Neural progenitor cell (in vitro differentiated cells): ENCODE measurements around the gene AGK. TPM values are rescaled to one million over a fixed set of nuclear protein-coding genes. Genes with fewer than 3 reads are reported as not detected.
"Not testable (repeated sequence)": the region's sequence is repeated elsewhere in the genome, so short reads cannot be mapped to it uniquely, and the experiment has no call there.

ENCODE experiments used
- DNase-seq: peaks from one replicate; pipeline ENCODE4 v3.0.0-alpha.2; 2016; ENCODE audit warnings: low spot score
- H2AFZ ChIP-seq: fragments of 200-600 bp; sonication (generic); replicated peaks from 2 replicates; pipeline ENCODE4 v1.6.1; 2016; ENCODE audit warnings: antibody characterized with exemption
- H3F3A ChIP-seq: fragments of 200-600 bp; sonication (generic); 2 replicates; pipeline ENCODE4 v1.6.1; 2016; ENCODE audit warnings: antibody characterized with exemption, low read depth
- H3K27ac ChIP-seq: fragments of 200-600 bp; sonication (generic); 2 replicates; pipeline ENCODE4 v1.5.1; 2016; ENCODE audit warnings: mild to moderate bottlenecking
- H3K27me3 ChIP-seq: fragments of 200-600 bp; sonication (generic); 2 replicates; pipeline ENCODE4 v1.6.1; 2016; ENCODE audit warnings: mild to moderate bottlenecking, moderate library complexity
- H3K36me3 ChIP-seq: fragments of 200-600 bp; sonication (generic); 2 replicates; pipeline ENCODE4 v1.5.1; 2016
- H3K4me1 ChIP-seq: fragments of 200-600 bp; sonication (generic); 2 replicates; pipeline ENCODE4 v1.6.1; 2016; ENCODE audit warnings: mixed run types
- H3K4me2 ChIP-seq: fragments of 200-600 bp; sonication (generic); 2 replicates; pipeline ENCODE4 v1.6.1; 2016
- H3K4me3 ChIP-seq: fragments of 200-600 bp; sonication (generic); 2 replicates; pipeline ENCODE4 v1.5.1; 2016
- H3K79me2 ChIP-seq: fragments of 200-600 bp; sonication (generic); 2 replicates; pipeline ENCODE4 v1.6.1; 2016; ENCODE audit warnings: low read depth
- H3K9ac ChIP-seq: fragments of 200-600 bp; sonication (generic); 2 replicates; pipeline ENCODE4 v1.6.1; 2016
- H3K9me3 ChIP-seq: fragments of 200-600 bp; sonication (generic); 2 replicates; pipeline ENCODE4 v1.5.1; 2016; ENCODE audit warnings: low read depth
- H4K20me1 ChIP-seq: fragments of 200-600 bp; sonication (generic); 2 replicates; pipeline ENCODE4 v1.6.1; 2016; ENCODE audit warnings: low read depth
- H3K27ac Mint-ChIP-seq: 3 replicates; pipeline ENCODE4 v1.8.0; 2021; ENCODE audit warnings: mixed read lengths
- H3K27me3 Mint-ChIP-seq: 2 replicates; pipeline ENCODE4 v1.8.0; 2022; ENCODE audit warnings: low read depth, mild to moderate bottlenecking, inconsistent platforms, moderate library complexity, mixed read lengths; ENCODE audit not compliant: insufficient read depth
- H3K36me3 Mint-ChIP-seq: 3 replicates; pipeline ENCODE4 v1.8.0; 2021; ENCODE audit warnings: mixed read lengths
- H3K4me1 Mint-ChIP-seq: 3 replicates; pipeline ENCODE4 v1.8.0; 2021; ENCODE audit warnings: mixed read lengths
- H3K4me3 Mint-ChIP-seq: 3 replicates; pipeline ENCODE4 v1.8.0; 2021; ENCODE audit warnings: mild to moderate bottlenecking, moderate library complexity, mixed read lengths
- H3K9me3 Mint-ChIP-seq: 3 replicates; pipeline ENCODE4 v1.8.0; 2020; ENCODE audit warnings: mixed read lengths
- EZH2 ChIP-seq: fragments of 200-600 bp; sonication (generic); IDR thresholded peaks from 2 replicates; pipeline ENCODE4 v1.6.1; 2017; ENCODE audit warnings: antibody characterized with exemption, mild to moderate bottlenecking, moderate library complexity
- EZH2phosphoT487 ChIP-seq: fragments of 200-600 bp; sonication (generic); IDR thresholded peaks from 2 replicates; pipeline ENCODE4 v1.6.1; 2017; ENCODE audit warnings: antibody characterized with exemption
- total RNA-seq: library from RNA; depleted of rRNA; stranded (reverse); fragments of >200 nt; gene quantifications from 2 replicates; pipeline ENCODE4 v1.2.3, GENCODE V29; 2015; ENCODE audit warnings: low replicate concordance
- TF ChIP-seq, protein P1 (sequence below): fragments of 200-600 bp; sonication (generic); IDR thresholded peaks from 2 replicates; pipeline ENCODE4 v1.5.1; 2017; ENCODE audit warnings: antibody characterized with exemption, mild to moderate bottlenecking

The AGK gene
- total RNA-seq, 1 donor from 2014 or later: 42.6 TPM

DNA sequence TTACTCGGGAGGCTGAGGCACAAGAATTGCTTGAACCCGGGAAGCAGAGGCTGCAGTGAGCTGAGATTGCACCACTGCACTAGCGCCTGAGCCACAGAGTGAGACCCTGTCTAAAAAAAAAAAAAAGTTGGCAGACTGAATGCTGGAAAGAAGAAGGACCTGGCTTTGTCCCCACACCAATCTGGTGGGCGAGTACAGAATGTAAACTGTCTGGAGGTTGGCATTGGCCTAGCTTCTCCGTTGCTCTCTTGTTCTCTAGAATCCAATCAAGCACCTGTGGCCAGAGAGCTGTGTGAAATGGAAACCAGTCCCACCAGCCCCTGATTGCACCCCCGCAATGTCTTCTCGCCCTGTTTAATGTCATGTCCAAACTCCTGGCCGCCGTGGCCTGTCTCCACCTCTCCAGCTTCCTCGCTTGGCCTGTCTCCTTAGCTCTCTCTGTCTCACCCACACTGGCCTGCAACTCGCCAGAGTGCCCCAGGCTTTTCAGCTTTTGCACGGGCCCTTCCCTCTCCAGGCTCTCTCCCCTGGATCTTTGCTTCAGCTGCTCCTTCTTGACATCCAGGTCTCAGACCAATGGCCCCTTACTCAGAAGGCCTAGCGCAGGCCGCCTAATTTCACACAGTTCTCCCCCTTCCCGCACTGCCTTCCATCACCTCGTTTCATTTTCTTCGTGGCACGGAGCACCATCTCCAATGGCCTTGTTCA lies 670 bp upstream of the AGK start:
- H4K20me1 ChIP-seq: peaks cover 4% of the 10 kb centered on the region
- no peak overlapping the region for H3K27ac ChIP-seq
- H3K4me2 ChIP-seq: peak overlapping the region; percentile 85
- H3K36me3 Mint-ChIP-seq: peaks cover 2% of the 10 kb centered on the region
- no peaks in the 10 kb centered on the region for H3K36me3 ChIP-seq
- no peaks in the 10 kb centered on the region for H3K9me3 Mint-ChIP-seq
- peak; percentile 26 for DNase-seq
- peaks cover 25% of the 10 kb centered on the region for H3K4me1 Mint-ChIP-seq
- H3K27me3 ChIP-seq: no peaks in the 10 kb centered on the region
- H3K9ac ChIP-seq: peak overlapping the region; percentile 83
- peak overlapping the region; percentile 54 for H3K27ac Mint-ChIP-seq
- peaks cover 9% of the 10 kb centered on the region for H3K4me1 ChIP-seq
- H3K79me2 ChIP-seq: peaks cover 22% of the 10 kb centered on the region
- TF ChIP-seq, protein P1, sequence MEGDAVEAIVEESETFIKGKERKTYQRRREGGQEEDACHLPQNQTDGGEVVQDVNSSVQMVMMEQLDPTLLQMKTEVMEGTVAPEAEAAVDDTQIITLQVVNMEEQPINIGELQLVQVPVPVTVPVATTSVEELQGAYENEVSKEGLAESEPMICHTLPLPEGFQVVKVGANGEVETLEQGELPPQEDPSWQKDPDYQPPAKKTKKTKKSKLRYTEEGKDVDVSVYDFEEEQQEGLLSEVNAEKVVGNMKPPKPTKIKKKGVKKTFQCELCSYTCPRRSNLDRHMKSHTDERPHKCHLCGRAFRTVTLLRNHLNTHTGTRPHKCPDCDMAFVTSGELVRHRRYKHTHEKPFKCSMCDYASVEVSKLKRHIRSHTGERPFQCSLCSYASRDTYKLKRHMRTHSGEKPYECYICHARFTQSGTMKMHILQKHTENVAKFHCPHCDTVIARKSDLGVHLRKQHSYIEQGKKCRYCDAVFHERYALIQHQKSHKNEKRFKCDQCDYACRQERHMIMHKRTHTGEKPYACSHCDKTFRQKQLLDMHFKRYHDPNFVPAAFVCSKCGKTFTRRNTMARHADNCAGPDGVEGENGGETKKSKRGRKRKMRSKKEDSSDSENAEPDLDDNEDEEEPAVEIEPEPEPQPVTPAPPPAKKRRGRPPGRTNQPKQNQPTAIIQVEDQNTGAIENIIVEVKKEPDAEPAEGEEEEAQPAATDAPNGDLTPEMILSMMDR: no peak
- TF ChIP-seq EZH2phosphoT487 (no peak), EZH2 (no peak)
- H3K9me3 ChIP-seq: no peaks in the 10 kb centered on the region
- peaks cover 4% of the 10 kb centered on the region for H3K27me3 Mint-ChIP-seq
- H3F3A ChIP-seq: peaks cover 27% of the 10 kb centered on the region
- H3K4me3 ChIP-seq: peak overlapping the region; percentile 99
- H2AFZ ChIP-seq: peak overlapping the region; percentile 100
- H3K4me3 Mint-ChIP-seq: peak overlapping the region; percentile 86

GRCh38 chr7:141551782-141552181 lies 572 bp downstream of the AGK start:
- Histone ChIP-seq H3K9ac (peak overlapping the region; percentile 83), H3K27me3 (no peaks in the 10 kb centered on the region), H2AFZ (peak overlapping the region; percentile 100), H3K9me3 (no peaks in the 10 kb centered on the region), H3K27ac (no peak overlapping the region), H3K79me2 (peaks cover 22% of the 10 kb centered on the region), H3K4me2 (peak overlapping the region; percentile 85), H4K20me1 (peaks cover 4% of the 10 kb centered on the region), H3F3A (peaks cover 27% of the 10 kb centered on the region), H3K4me3 (peak overlapping the region; percentile 99), H3K36me3 (no peaks in the 10 kb centered on the region), H3K4me1 (peaks cover 9% of the 10 kb centered on the region)
- Mint-ChIP-seq H3K27me3 (peaks cover 4% of the 10 kb centered on the region), H3K4me3 (peak overlapping the region; percentile 86), H3K4me1 (peaks cover 25% of the 10 kb centered on the region), H3K36me3 (peaks cover 10% of the 10 kb centered on the region), H3K9me3 (no peaks in the 10 kb centered on the region), H3K27ac (peak overlapping the region; percentile 89)
- TF ChIP-seq EZH2 (no peak), EZH2phosphoT487 (no peak)
- TF ChIP-seq, protein P1: no peak
- DNase-seq: peak; percentile 22

DNA sequence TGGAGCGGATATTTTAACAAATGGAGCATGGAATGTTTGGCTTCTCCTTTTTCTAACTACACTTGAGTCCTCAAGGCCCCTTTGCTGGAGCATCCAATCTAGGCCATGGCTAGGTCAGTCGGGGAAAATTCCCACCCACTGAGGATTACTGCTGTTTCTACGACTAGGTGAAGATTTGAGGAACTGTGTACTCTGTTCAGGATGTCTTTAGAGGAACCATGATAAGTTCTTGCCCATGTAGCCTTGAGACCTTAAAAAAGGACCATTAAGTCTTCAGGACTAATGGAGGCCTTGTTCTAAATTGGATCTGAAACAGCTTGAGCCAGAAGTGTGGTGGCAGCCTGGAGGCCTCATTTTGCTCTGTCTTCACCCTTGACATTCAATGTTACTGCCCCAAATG lies 6.2 kb downstream of the AGK start:
- Histone ChIP-seq H3K36me3 (peaks cover 19% of the 10 kb centered on the region), H3K9ac (no peak overlapping the region), H3F3A (peaks cover 1% of the 10 kb centered on the region), H3K27me3 (no peaks in the 10 kb centered on the region), H3K27ac (no peak overlapping the region), H3K4me1 (no peaks in the 10 kb centered on the region), H2AFZ (no peak overlapping the region), H3K4me3 (no peak overlapping the region), H3K9me3 (no peaks in the 10 kb centered on the region), H4K20me1 (peaks cover 4% of the 10 kb centered on the region), H3K79me2 (peaks cover 15% of the 10 kb centered on the region), H3K4me2 (no peak overlapping the region)
- DNase-seq: no peak
- H3K9me3 Mint-ChIP-seq: peaks cover 16% of the 10 kb centered on the region
- TF ChIP-seq EZH2 (no peak), EZH2phosphoT487 (no peak)
- TF ChIP-seq, protein P1: no peak
- H3K4me3 Mint-ChIP-seq: no peak overlapping the region
- H3K36me3 Mint-ChIP-seq: peaks cover 52% of the 10 kb centered on the region
- no peaks in the 10 kb centered on the region for H3K27me3 Mint-ChIP-seq
- H3K27ac Mint-ChIP-seq: no peak overlapping the region
- H3K4me1 Mint-ChIP-seq: peaks cover 5% of the 10 kb centered on the region

DNA sequence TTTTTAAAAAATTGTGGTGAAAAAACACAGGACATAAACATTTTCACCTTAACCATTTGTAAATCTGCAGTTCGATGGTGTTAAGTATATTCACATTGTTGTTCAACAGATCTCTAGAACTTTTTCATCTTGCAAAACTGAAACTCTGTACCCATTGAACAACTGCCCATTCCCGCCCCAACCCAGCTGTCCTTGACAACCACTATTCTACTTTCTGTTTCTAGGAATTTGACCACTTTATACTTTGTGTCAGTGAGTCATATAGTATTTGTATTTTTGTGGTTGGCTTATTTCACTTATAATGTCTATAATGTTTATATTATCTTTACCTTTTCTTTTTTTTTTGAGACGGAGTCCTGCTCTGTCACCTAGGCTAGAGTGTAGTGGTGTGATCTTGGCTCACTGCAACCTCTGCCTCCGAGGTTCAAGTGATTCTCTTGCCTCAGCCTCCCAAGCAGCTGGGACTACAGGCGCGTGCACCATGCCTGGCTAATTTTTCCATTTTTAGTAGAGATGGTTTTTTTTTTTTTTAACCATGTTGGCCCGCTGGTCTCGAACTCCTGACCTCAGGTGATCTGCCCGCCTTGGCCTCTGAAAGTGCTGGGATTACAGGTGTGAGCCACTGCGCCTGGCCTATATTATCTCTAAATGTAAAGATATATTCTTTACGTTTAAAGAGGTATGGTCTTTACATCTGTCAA lies 6.8 kb downstream of the AGK start:
- H3K4me1 Mint-ChIP-seq, H3F3A ChIP-seq, H4K20me1 ChIP-seq, H3K4me3 Mint-ChIP-seq, H3K27ac Mint-ChIP-seq, H3K27me3 Mint-ChIP-seq, H2AFZ ChIP-seq, DNase-seq, H3K4me3 ChIP-seq, H3K9me3 ChIP-seq, H3K4me1 ChIP-seq, H3K9ac ChIP-seq, H3K4me2 ChIP-seq, H3K27ac ChIP-seq, H3K27me3 ChIP-seq: not testable (repeated sequence)
- H3K36me3 ChIP-seq: peaks cover 19% of the 10 kb centered on the region
- H3K9me3 Mint-ChIP-seq: peaks cover 16% of the 10 kb centered on the region
- peaks cover 52% of the 10 kb centered on the region for H3K36me3 Mint-ChIP-seq
- H3K79me2 ChIP-seq: peaks cover 11% of the 10 kb centered on the region
